Vein endothelial cell (primary cell): ENCODE data around the gene PCA3. TPM values are rescaled to one million over a fixed set of nuclear protein-coding genes. Genes with fewer than 3 reads are reported as not detected.

ENCODE experiments used
- small RNA-seq: library from RNA; depleted of rRNA; stranded (forward); fragments of <200 nt; gene quantifications from one replicate; pipeline ENCODE3, GENCODE V24; 2012
- total RNA-seq: library from RNA; depleted of rRNA; stranded (reverse); fragments of >200 nt; gene quantifications from 2 replicates; pipeline ENCODE4 v1.2.3, GENCODE V29; 2012

The PCA3 gene
- 0.29 and 0.33 TPM in 2 replicates for total RNA-seq

GRCh38 chr9:76764138-76764537 is at the start of gene PCA3:
Gene PCA3 (plus strand): TSS chr9:76764438.

Small RNA genes lying within 50 kb of the gene (small RNA-seq; reads per million reads assigned to genes)
- not detected for gene AL359314.1

Other genes starting within 250 kb of the PCA3 start
- gene PRUNE2, start 141.7 kb downstream of the PCA3 start, total RNA-seq, result 6.5 and 7.8 TPM in 2 replicates